Uterus (tissue), 4 donors: ENCODE measurements around the gene ASCL5. TPM values are rescaled to one million over a fixed set of nuclear protein-coding genes. Genes with fewer than 3 reads are reported as not detected.

ENCODE experiments used
- DNase-seq, 2 donors: peaks; one replicate each; pipeline ENCODE4 v3.0.0-alpha.2; 2019 to 2020
- H3K27ac ChIP-seq, 2 donors: fragments of 200-600 bp; sonication (generic); 1 replicate in 1 of 2; 2 replicates in 1 of 2; pipeline ENCODE4 v1.5.1; 2016 to 2018
- H3K27me3 ChIP-seq, 2 donors: fragments of 200-600 bp; sonication (generic); one replicate each; pipeline ENCODE4 v1.5.1; 2018 to 2019; ENCODE audit warnings: control low read depth in 1 of 2
- H3K36me3 ChIP-seq, 2 donors: fragments of 200-600 bp; sonication (generic); one replicate each; pipeline ENCODE4 v1.5.1; 2019; ENCODE audit warnings: control low read depth in 1 of 2
- H3K4me1 ChIP-seq, 2 donors: fragments of 200-600 bp; sonication (generic); one replicate each; pipeline ENCODE4 v1.5.1; 2018 to 2019; ENCODE audit warnings: control low read depth in 1 of 2
- H3K4me3 ChIP-seq, 2 donors: fragments of 200-600 bp; sonication (generic); 1 replicate in 1 of 2; 2 replicates in 1 of 2; pipeline ENCODE4 v1.5.1; 2018 to 2019; ENCODE audit warnings: mild to moderate bottlenecking in 1 of 2
- H3K9me3 ChIP-seq, 2 donors: fragments of 200-600 bp; sonication (generic); one replicate each; pipeline ENCODE4 v1.5.1; 2019; ENCODE audit warnings: control low read depth in 1 of 2
- CTCF ChIP-seq, 4 experiments: fragments of 200-600 bp in 2 of 4; fragments of 450-650 bp in 2 of 4; sonication (generic) in 2 of 4; IDR thresholded peaks; one replicate each; pipeline ENCODE4 v1.5.1; 2016 to 2019; ENCODE audit warnings: antibody characterized with exemption in 4 of 4, mild to moderate bottlenecking in 2 of 4, moderate library complexity in 1 of 4
- POLR2A ChIP-seq, 2 donors: fragments of 450-650 bp; IDR thresholded peaks; one replicate each; pipeline ENCODE4 v1.6.1; 2016; ENCODE audit warnings: antibody characterized with exemption in 2 of 2, mild to moderate bottlenecking in 1 of 2, moderate library complexity in 1 of 2
- intact Hi-C: fragments of 100-400 bp; cut with DNase I; formaldehyde crosslinking; loops from one replicate; pipeline ENCODE4 v1.15.1; 2023; ENCODE audit warnings: low total_unique reads
- total RNA-seq, 4 donors: library from RNA; depleted of rRNA in 3 of 4; stranded (reverse); fragments of >200 nt in 3 of 4; gene quantifications; one replicate each; pipeline versions ENCODE4 v1.1.0 to v1.2.4, GENCODE V29; 2014 to 2023
- donor health status: DM: yes; HTN: yes; CAD: no.

ASCL5 gene
- total RNA-seq, 4 donors from 2014 or later = not detected

- DNase-seq = no peak
- H3K36me3 ChIP-seq = no peaks in the 10 kb centered on the region
These were observed 16.1 kb upstream of the ASCL5 start for GRCh38 chr1:201142849-201143725.

GRCh38 chr1:201142011-201142848, 15.2 kb upstream of the ASCL5 start:
- no peak overlapping the region for H3K27ac ChIP-seq
- intact Hi-C loops = no loop called here
- no peaks in the 10 kb centered on the region for H3K27me3 ChIP-seq
- no peak overlapping the region for H3K4me3 ChIP-seq
- TF ChIP-seq POLR2A (IDR thresholded peaks at IDR 0.05) (no peak), CTCF (IDR thresholded peaks at IDR 0.05) (no peak)
- peaks cover 0 to 7% of the 10 kb centered on the region in 2 donors for H3K4me1 ChIP-seq
- H3K9me3 ChIP-seq = no peaks in the 10 kb centered on the region
- H3K36me3 ChIP-seq = no peaks in the 10 kb centered on the region
- DNase-seq = peak in 1 of 2 donors; percentile 39

More at GRCh38 chr1:201142849-201143725, 16.1 kb upstream of the ASCL5 start:
- Histone ChIP-seq H3K27ac (no peak overlapping the region), H3K4me1 (peaks cover 0 to 4% of the 10 kb centered on the region in 2 donors), H3K4me3 (no peak overlapping the region), H3K9me3 (no peaks in the 10 kb centered on the region), H3K27me3 (no peaks in the 10 kb centered on the region)
- TF ChIP-seq CTCF (IDR thresholded peaks at IDR 0.05) (no peak), POLR2A (IDR thresholded peaks at IDR 0.05) (no peak)
- intact Hi-C loops = no loop called here

GRCh38 chr1:201141418-201141817, 14.4 kb upstream of the ASCL5 start:
- no peaks in the 10 kb centered on the region for H3K9me3 ChIP-seq
- intact Hi-C loops = no loop called here
- H3K27ac ChIP-seq = no peak overlapping the region
- H3K27me3 ChIP-seq = no peaks in the 10 kb centered on the region
- peaks cover 0 to 7% of the 10 kb centered on the region in 2 donors for H3K4me1 ChIP-seq
- TF ChIP-seq CTCF (IDR thresholded peaks at IDR 0.05) (no peak), POLR2A (IDR thresholded peaks at IDR 0.05) (no peak)
- no peaks in the 10 kb centered on the region for H3K36me3 ChIP-seq
- DNase-seq = no peak
- no peak overlapping the region for H3K4me3 ChIP-seq

DNA sequence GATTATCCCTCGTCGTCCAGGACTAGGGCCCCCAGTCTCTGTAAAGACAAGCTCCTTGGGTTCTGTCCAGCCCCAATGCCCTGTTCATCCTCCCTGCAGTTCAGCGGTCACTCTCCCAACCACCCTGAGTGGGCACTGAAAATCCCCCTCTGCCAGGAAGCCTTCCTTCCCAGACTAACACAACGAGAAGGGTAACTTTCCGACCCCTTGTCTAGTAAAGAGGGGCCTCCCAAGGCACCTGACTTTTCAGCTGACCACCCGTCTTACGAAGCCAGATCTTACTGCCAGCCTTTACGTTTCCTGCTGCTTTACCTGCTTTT, 13.9 kb upstream of the ASCL5 start:
- H3K36me3 ChIP-seq = no peaks in the 10 kb centered on the region
- H3K27me3 ChIP-seq = no peaks in the 10 kb centered on the region
- TF ChIP-seq POLR2A (IDR thresholded peaks at IDR 0.05) (no peak), CTCF (IDR thresholded peaks at IDR 0.05) (no peak)
- no peak overlapping the region for H3K27ac ChIP-seq
- intact Hi-C loops = no loop called here
- H3K9me3 ChIP-seq = no peaks in the 10 kb centered on the region
- peaks cover 0 to 7% of the 10 kb centered on the region in 2 donors for H3K4me1 ChIP-seq
- no peak overlapping the region for H3K4me3 ChIP-seq
- DNase-seq = no peak
